GM21825 (cell line): ENCODE results near the gene DNAH7.

Experiments
- ATAC-seq: cut with Tn5 transposase; IDR thresholded peaks from one replicate; pipeline ENCODE4 v1.9.1; 2021; ENCODE audit warnings: mild to moderate bottlenecking, moderate library complexity; ENCODE audit not compliant: unreplicated experiment

Gene DNAH7

GRCh38 chr2:195871326-195871725 lies 197.3 kb downstream of the DNAH7 start:
- no peak for ATAC-seq

DNA sequence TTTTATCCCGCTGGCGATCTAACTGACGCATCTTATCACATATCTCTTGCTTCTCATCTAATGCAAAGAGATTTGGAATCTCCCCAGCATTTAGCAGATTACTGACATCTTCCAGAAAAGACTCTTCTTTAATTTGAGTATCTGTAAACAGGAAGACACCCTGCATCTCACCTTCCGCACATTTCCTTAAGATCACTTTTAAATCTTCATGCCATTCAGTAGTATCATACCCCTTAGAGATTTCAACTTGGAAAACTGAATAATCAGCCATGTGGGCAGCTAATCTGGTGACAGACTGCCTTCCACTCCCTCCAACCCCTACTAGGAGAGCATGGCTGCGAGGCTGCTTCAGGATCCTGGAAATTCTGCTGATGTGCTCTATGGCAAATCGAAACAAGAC lies 204.3 kb downstream of the DNAH7 start:
- ATAC-seq = no peak

- ATAC-seq = no peak
Measured at GRCh38 chr2:195863564-195863963, 205.1 kb downstream of the DNAH7 start.

DNA sequence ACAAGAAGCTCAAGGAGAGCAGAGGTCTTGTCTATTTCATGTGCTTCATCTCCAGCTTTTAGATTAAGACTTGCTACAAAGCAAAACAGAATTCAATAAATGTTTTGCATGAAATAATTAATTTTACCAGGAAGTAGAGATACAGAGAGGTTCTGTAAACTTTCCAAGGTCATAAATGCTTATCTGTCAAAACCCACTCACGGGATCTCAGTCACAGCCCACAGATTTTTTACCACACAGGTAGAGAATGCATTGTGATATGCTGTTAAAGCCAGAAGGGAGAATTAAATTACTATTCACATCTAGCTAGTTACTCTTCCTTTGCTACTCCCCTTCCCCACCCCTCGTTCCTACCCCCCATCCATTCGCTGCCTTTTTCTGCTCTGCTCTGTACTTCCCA lies 205.5 kb downstream of the DNAH7 start:
- no peak for ATAC-seq

GRCh38 chr2:195861821-195862220 lies 206.8 kb downstream of the DNAH7 start:
- no peak for ATAC-seq

- no peak for ATAC-seq
Measured at GRCh38 chr2:195859513-195859912, 209.1 kb downstream of the DNAH7 start.

GRCh38 chr2:195857132-195857531 lies 211.5 kb downstream of the DNAH7 start:
- ATAC-seq = no peak

GRCh38 chr2:195850764-195851163 lies 217.9 kb downstream of the DNAH7 start:
- no peak for ATAC-seq

GRCh38 chr2:195848119-195848899 lies 220.3 kb downstream of the DNAH7 start:
- ATAC-seq = no peak

GRCh38 chr2:195842932-195843331 lies 225.7 kb downstream of the DNAH7 start:
- no peak for ATAC-seq

DNA sequence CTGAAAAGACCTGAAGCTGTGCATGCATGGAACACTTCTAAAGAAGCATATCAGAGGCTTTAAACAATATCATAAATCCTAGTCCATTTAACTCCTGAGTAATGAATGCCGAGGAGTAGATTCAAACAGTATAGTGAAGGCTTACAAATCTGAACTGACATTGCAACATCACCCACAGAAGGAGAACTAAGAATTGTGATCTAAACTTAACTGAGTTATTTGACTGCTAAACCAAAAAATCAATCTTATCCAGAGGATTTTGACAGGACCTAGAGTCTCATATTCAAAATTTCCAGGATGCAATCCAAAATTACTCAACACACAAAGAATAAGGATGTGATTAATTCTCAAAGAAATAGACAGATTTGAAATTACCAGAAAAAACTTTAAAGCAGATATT lies 230.6 kb downstream of the DNAH7 start:
- ATAC-seq = no peak

DNA sequence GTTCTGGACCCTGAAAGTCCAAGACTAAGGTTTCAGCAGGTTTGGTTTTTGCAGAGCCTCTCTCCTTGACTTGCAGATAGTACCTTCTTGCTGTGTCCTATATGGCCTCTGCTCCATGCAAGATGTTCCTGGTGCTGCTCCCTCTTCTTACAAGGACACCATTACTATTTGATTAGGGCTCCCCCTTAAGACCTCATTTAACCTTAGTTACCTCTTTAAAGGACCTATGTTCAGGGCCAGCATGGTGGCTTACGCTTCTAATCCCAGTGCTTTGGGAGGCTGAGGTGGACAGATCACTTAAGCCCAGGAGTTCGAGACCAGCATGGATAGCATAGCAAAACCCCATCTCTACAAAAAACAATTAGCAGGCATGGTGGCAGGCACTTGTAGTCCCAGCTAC lies 232.6 kb downstream of the DNAH7 start:
- ATAC-seq = no peak

GRCh38 chr2:195834836-195835235 lies 233.8 kb downstream of the DNAH7 start:
- no peak for ATAC-seq

GRCh38 chr2:195830968-195831950 lies 237.4 kb downstream of the DNAH7 start:
- ATAC-seq = no peak

DNA sequence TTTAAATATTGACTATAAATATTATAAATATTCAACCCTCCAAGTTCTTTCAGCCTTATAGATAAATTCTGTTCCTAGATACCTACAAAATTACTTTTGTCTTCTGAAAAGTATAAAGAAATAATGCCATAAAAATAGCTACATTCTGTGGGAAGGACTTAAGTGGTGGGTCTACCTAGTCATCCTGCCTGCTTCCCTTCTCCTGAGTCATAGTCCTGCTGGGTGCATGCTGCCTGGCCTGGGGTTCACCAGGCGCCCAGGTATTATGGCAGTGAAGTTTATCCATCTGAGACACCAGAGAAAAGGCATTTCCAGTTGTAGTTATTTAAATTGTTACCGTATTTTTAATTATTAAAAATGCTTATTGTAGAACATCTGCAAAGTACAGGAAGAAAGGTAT lies 244.2 kb downstream of the DNAH7 start:
- ATAC-seq = no peak

DNA sequence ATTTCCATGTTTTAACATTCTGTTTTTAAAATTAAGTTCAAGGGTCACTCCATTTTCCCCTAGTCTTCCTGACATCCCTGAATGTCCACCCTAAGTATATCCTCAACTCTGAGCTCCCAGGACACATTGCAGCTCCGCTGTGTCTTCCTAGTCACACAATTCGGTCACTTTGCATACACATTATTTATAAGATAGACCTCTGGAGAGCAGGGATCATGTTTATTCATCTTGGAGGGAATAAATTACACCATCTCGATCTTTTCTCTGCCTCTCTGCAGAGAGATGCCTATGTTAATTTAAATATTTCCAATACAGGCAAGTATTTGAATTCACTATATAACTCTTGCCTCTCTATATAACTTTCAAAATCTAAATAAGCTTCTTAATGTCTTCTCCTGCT lies 245.4 kb downstream of the DNAH7 start:
- ATAC-seq = no peak

DNA sequence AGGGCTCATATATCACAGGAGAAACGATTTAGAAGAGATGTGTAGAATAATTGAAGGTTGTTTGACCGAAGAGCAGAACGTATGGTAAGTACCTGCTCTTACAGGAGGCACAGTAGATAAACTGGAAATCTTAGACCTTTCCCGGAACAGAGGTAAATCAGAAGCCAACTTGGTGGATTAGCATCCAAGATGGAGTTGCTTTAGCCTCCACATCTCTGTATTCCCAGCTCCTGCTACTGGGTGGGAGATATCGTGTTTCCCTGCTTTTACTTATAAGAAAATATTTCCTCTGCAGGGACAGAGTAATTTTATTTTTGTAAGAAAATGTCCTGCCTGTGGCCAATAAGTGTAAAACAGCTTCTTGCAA lies 247.1 kb downstream of the DNAH7 start:
- no peak for ATAC-seq

DNA sequence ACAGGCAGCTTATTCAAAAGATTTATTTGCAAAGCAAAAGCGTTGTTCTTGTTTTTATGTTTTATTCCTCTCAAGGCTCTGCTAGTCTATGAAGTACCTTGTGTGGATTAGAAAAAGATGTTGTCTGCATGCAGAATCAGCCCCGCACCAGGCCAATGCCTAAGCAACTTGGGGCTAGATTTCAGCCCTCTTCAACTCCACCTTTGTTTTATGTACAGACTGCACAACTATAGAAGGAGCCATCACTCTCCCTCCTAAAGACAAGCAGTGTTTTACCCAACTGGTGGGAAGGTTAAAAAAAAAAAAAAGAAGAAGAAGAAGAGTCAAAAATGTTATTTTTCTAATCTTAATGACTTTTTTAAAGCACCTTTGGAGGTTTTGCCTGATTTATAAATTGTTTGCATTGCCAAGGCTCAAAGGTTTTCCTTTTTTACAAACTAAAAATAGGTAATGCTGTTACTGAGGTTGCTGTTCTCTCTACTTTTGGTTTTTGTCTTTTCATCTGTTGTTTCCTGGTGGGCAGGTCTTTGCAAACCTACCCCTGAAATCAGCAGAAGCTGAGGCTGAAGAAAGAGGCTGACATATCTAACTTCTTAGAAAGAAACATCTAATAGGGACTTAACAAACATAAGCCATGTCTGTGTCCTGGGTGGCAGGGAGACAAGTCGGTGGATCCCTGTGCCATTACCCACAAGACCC lies 247.6 kb downstream of the DNAH7 start:
- ATAC-seq = no peak

DNA sequence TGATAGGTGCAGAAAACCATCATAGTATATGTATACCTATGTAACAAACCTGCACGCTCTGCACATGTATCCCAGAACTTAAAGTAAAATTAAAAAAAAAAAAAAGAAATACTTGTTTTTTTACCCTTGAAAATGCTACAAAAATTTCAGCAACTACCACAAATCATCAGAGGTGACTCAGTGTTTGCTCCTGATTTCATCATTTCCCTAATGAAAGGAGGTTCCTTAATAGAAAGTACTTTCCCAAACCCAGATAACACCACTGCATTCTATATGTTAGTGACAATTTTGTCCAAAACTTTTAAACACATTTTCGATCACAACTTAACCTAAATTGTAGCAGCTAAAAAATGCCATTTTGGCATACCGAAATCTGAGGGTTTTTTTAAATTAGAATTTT lies 248.3 kb downstream of the DNAH7 start:
- ATAC-seq = no peak

GRCh38 chr2:195819276-195819675 lies 249.4 kb downstream of the DNAH7 start:
- ATAC-seq = no peak

DNA sequence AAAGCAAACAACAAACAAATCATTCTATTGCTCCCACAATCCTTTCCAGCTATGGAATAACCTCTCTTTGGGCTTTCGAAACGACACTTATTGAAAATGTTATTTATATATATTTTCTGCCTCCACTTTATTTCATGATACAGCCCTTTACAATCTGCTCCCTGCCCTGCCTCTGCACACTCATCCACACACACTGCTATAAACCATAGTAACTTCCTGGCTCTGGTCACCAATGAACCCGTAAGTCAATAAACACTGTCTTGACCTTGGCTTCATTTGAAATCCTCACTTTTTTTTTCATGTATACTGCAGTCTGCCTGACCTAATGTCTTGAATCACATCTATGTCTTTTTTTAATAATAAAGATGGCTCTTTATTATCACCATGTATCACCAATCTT lies 250.1 kb downstream of the DNAH7 start:
- ATAC-seq = no peak
